ENCODE results near the gene APOBEC3G.

APOBEC3G gene

GRCh38 chr22:39123751-39124581, 46.9 kb downstream of the APOBEC3G start:
- no peak for FAIRE-seq
- no peak for TF ChIP-seq POU2F2 (IDR thresholded peaks at IDR 0.05; ENCODE audit: low read depth, low read length)
- no peak for TF ChIP-seq TAF1 (IDR thresholded peaks at IDR 0.05; ENCODE audit: low read depth, low read length)
- no peak for TF ChIP-seq POLR2AphosphoS5 (IDR thresholded peaks at IDR 0.05; ENCODE audit: low read depth, low read length)
- TF ChIP-seq SPI1 (IDR thresholded peaks at IDR 0.05; ENCODE audit: low read depth, low read length): no peak
- TF ChIP-seq PAX5 (IDR thresholded peaks at IDR 0.05; ENCODE audit: insufficient read depth, low read length, severe bottlenecking): no peak
- TF ChIP-seq POLR2A (IDR thresholded peaks at IDR 0.05; ENCODE audit: low read depth, low read length): no peak
- no peak for DNase-seq (ENCODE audit: insufficient read length, low spot score)

- DNase-seq (ENCODE audit: insufficient read length, low spot score) (no peak), FAIRE-seq (peak; percentile 52)
- TF ChIP-seq TAF1 (IDR thresholded peaks at IDR 0.05; ENCODE audit: low read depth, low read length) (no peak), POLR2A (IDR thresholded peaks at IDR 0.05; ENCODE audit: low read depth, low read length) (no peak), POLR2AphosphoS5 (IDR thresholded peaks at IDR 0.05; ENCODE audit: low read depth, low read length) (no peak), POU2F2 (IDR thresholded peaks at IDR 0.05; ENCODE audit: low read depth, low read length) (no peak), SPI1 (IDR thresholded peaks at IDR 0.05; ENCODE audit: low read depth, low read length) (no peak), PAX5 (IDR thresholded peaks at IDR 0.05; ENCODE audit: insufficient read depth, low read length, severe bottlenecking) (no peak)
These were observed 48.5 kb downstream of the APOBEC3G start for GRCh38 chr22:39125622-39126021.

DNA sequence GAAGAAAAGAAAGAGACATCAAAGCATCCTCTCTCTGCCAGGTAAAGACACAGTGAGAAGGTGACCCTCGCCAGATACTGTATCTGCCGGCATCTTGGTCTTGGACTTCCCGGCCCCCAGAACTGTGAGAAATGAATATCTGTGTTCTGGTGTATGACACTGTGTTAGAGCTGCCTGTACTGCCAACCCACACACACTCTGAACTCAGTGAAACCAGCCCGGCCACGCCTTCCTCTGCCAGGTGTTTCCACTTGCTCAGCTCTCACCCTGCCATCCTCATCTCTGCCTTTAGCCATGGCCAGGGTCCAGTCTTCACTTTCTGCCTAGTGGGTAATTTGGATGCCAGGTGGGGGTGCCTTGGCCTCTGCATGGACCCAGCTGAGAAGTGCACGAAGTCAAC, 51.4 kb downstream of the APOBEC3G start:
- TF ChIP-seq POLR2AphosphoS5 (IDR thresholded peaks at IDR 0.05; ENCODE audit: low read depth, low read length): no peak
- TF ChIP-seq SPI1 (IDR thresholded peaks at IDR 0.05; ENCODE audit: low read depth, low read length): no peak
- TF ChIP-seq TAF1 (IDR thresholded peaks at IDR 0.05; ENCODE audit: low read depth, low read length): no peak
- TF ChIP-seq PAX5 (IDR thresholded peaks at IDR 0.05; ENCODE audit: insufficient read depth, low read length, severe bottlenecking): no peak
- TF ChIP-seq POLR2A (IDR thresholded peaks at IDR 0.05; ENCODE audit: low read depth, low read length): no peak
- no peak for TF ChIP-seq POU2F2 (IDR thresholded peaks at IDR 0.05; ENCODE audit: low read depth, low read length)
- no peak for DNase-seq (ENCODE audit: insufficient read length, low spot score)
- no peak for FAIRE-seq

DNA sequence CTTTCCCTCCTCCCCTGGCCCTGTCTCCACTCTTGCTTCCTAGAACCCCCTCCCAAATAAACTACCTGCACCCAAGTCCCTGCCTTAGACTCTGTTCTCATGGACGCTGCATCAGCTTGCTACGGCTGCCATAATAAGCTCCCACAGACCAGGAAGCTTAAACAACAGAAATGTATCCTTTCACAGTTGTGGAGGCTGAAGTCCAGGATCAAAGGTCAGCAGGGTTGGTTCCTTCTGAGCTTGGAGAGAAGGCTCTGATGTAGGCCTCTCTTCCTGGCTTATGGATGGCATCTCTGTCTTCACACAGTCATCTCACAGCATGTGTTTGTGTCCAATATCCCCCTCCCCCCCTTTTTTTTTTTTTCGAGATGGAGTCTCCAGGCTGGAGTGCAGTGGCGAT, 52.0 kb downstream of the APOBEC3G start:
- FAIRE-seq: no peak
- no peak for TF ChIP-seq POU2F2 (IDR thresholded peaks at IDR 0.05; ENCODE audit: low read depth, low read length)
- no peak for TF ChIP-seq POLR2AphosphoS5 (IDR thresholded peaks at IDR 0.05; ENCODE audit: low read depth, low read length)
- TF ChIP-seq POLR2A (IDR thresholded peaks at IDR 0.05; ENCODE audit: low read depth, low read length): no peak
- no peak for TF ChIP-seq TAF1 (IDR thresholded peaks at IDR 0.05; ENCODE audit: low read depth, low read length)
- no peak for TF ChIP-seq SPI1 (IDR thresholded peaks at IDR 0.05; ENCODE audit: low read depth, low read length)
- TF ChIP-seq PAX5 (IDR thresholded peaks at IDR 0.05; ENCODE audit: insufficient read depth, low read length, severe bottlenecking): no peak
- no peak for DNase-seq (ENCODE audit: insufficient read length, low spot score)

DNA sequence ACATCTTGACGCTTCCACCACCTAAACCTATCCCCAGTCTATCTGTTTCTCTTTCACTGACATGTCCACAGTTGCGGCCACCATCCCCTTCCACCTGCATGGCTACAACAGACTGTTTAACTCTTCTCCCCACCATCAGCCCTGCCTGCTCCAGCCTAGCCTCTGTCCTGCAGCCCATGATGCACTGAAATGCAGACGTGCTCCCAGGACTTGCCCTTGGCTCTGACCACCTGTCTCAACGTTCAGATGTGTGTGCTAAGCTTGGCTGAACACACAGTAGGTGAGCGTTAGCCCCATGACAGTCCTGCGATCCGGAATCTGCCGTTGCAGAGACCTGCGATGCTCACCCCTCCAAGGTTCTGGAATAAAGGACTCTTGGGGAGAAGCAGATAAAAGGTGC, 52.7 kb downstream of the APOBEC3G start:
- TF ChIP-seq TAF1 (IDR thresholded peaks at IDR 0.05; ENCODE audit: low read depth, low read length) (no peak), POLR2A (IDR thresholded peaks at IDR 0.05; ENCODE audit: low read depth, low read length) (no peak), POU2F2 (IDR thresholded peaks at IDR 0.05; ENCODE audit: low read depth, low read length) (no peak), PAX5 (IDR thresholded peaks at IDR 0.05; ENCODE audit: insufficient read depth, low read length, severe bottlenecking) (no peak), SPI1 (IDR thresholded peaks at IDR 0.05; ENCODE audit: low read depth, low read length) (no peak), POLR2AphosphoS5 (IDR thresholded peaks at IDR 0.05; ENCODE audit: low read depth, low read length) (no peak)
- DNase-seq (ENCODE audit: insufficient read length, low spot score) (no peak), FAIRE-seq (no peak)

DNA sequence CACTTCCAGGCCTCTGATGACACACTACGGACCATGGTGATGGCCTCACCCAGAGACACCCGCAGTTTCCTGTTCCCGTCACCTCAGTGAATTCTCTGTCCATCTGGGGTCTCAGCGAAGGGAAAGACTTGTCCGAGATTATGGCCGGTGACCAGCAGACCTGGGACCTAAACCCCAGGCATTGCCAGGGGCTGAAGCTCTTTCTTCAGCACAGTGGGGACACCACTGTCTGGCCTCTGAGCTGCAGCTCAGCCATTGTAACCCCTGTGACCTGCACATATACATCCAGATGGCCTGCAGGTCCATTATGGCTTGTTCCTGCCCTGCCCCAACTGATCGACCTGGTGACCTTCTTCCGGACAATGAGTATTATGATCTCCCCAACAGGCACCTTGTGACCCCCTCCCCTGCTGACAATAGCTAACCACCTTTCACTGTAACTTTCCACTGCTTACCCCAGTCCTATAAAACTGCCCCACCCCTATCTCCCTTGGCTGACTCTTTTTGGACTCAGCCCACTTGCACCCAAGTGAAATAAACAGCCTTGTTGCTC, 53.2 kb downstream of the APOBEC3G start:
- DNase-seq (ENCODE audit: insufficient read length, low spot score) (no peak), FAIRE-seq (no peak)
- TF ChIP-seq POLR2A (IDR thresholded peaks at IDR 0.05; ENCODE audit: low read depth, low read length) (no peak), POU2F2 (IDR thresholded peaks at IDR 0.05; ENCODE audit: low read depth, low read length) (no peak), TAF1 (IDR thresholded peaks at IDR 0.05; ENCODE audit: low read depth, low read length) (no peak), POLR2AphosphoS5 (IDR thresholded peaks at IDR 0.05; ENCODE audit: low read depth, low read length) (no peak), SPI1 (IDR thresholded peaks at IDR 0.05; ENCODE audit: low read depth, low read length) (no peak), PAX5 (IDR thresholded peaks at IDR 0.05; ENCODE audit: insufficient read depth, low read length, severe bottlenecking) (no peak)

GRCh38 chr22:39130892-39131855, 54.1 kb downstream of the APOBEC3G start:
- TF ChIP-seq POU2F2 (IDR thresholded peaks at IDR 0.05; ENCODE audit: low read depth, low read length) (no peak), POLR2AphosphoS5 (IDR thresholded peaks at IDR 0.05; ENCODE audit: low read depth, low read length) (no peak), SPI1 (IDR thresholded peaks at IDR 0.05; ENCODE audit: low read depth, low read length) (no peak), POLR2A (IDR thresholded peaks at IDR 0.05; ENCODE audit: low read depth, low read length) (no peak), TAF1 (IDR thresholded peaks at IDR 0.05; ENCODE audit: low read depth, low read length) (no peak), PAX5 (IDR thresholded peaks at IDR 0.05; ENCODE audit: insufficient read depth, low read length, severe bottlenecking) (no peak)
- FAIRE-seq: no peak
- DNase-seq (ENCODE audit: insufficient read length, low spot score): no peak

GRCh38 chr22:39132281-39132680, 55.2 kb downstream of the APOBEC3G start:
- FAIRE-seq (no peak), DNase-seq (ENCODE audit: insufficient read length, low spot score) (no peak)
- TF ChIP-seq POU2F2 (IDR thresholded peaks at IDR 0.05; ENCODE audit: low read depth, low read length): no peak
- no peak for TF ChIP-seq PAX5 (IDR thresholded peaks at IDR 0.05; ENCODE audit: insufficient read depth, low read length, severe bottlenecking)
- TF ChIP-seq POLR2AphosphoS5 (IDR thresholded peaks at IDR 0.05; ENCODE audit: low read depth, low read length): no peak
- TF ChIP-seq SPI1 (IDR thresholded peaks at IDR 0.05; ENCODE audit: low read depth, low read length): no peak
- no peak for TF ChIP-seq POLR2A (IDR thresholded peaks at IDR 0.05; ENCODE audit: low read depth, low read length)
- TF ChIP-seq TAF1 (IDR thresholded peaks at IDR 0.05; ENCODE audit: low read depth, low read length): no peak

All from GM12891 (cell line).